Kidney (tissue), 14 donors: ENCODE measurements around the gene POC1A. TPM values are rescaled to one million over a fixed set of nuclear protein-coding genes. Genes with fewer than 3 reads are reported as not detected.

Experiments
- DNase-seq, 5 donors: peaks; one replicate each; pipeline ENCODE4 v3.0.0-alpha.2; 2013 to 2020
- FAIRE-seq: peaks from 2 replicates; lab custom pipeline; 2012; peaks lifted over from hg19 to GRCh38; lab: Jason Lieb, UNC
- H3K27ac ChIP-seq, 2 donors: one replicate each; pipeline ENCODE4 v1.7.0; 2013; ENCODE audit warnings: low read depth in 2 of 2, low read length in 2 of 2, inconsistent platforms in 1 of 2
- H3K27me3 ChIP-seq: one replicate; pipeline ENCODE4 v1.7.1; 2013; ENCODE audit warnings: low read length, inconsistent platforms; ENCODE audit not compliant: control insufficient read depth, insufficient read depth
- H3K36me3 ChIP-seq, 3 donors: one replicate each; pipeline versions ENCODE4 v1.7.0 to v1.7.1; 2013; ENCODE audit warnings: low read length in 3 of 3, control low read depth in 1 of 3, inconsistent platforms in 1 of 3; ENCODE audit not compliant: insufficient read depth in 3 of 3, control insufficient read depth in 2 of 3
- H3K4me1 ChIP-seq, 3 donors: one replicate each; pipeline versions ENCODE4 v1.7.0 to v1.7.1; 2013; ENCODE audit warnings: low read length in 3 of 3, inconsistent platforms in 1 of 3, low read depth in 1 of 3; ENCODE audit not compliant: control insufficient read depth in 2 of 3, insufficient read depth in 2 of 3
- H3K4me3 ChIP-seq, 3 donors: one replicate each; pipeline versions ENCODE4 v1.7.0 to v1.8.1; 2013; ENCODE audit warnings: low read length in 3 of 3, control low read depth in 1 of 3, inconsistent platforms in 1 of 3
- H3K9ac ChIP-seq, 3 donors: one replicate each; pipeline versions ENCODE4 v1.7.0 to v1.7.1; 2013; ENCODE audit warnings: low read length in 3 of 3, control low read depth in 1 of 3, inconsistent platforms in 1 of 3
- H3K9me3 ChIP-seq, 3 donors: one replicate each; pipeline versions ENCODE4 v1.7.0 to v1.7.1; 2013; ENCODE audit warnings: low read length in 3 of 3, control low read depth in 1 of 3, inconsistent platforms in 1 of 3; ENCODE audit not compliant: control insufficient read depth in 2 of 3, insufficient read depth in 1 of 3
- CTCF ChIP-seq: IDR thresholded peaks from 3 replicates; pipeline ENCODE4 v1.5.1; 2012; ENCODE audit warnings: mild to moderate bottlenecking, moderate library complexity, borderline replicate concordance; ENCODE audit not compliant: insufficient read depth; ENCODE audit errors: extremely low read depth
- intact Hi-C: fragments of 100-400 bp; cut with DNase I; formaldehyde crosslinking; loops from one replicate; pipeline ENCODE4 v1.11.1; 2022
- polyA plus RNA-seq: library from polyadenylated mRNA; stranded (reverse); fragments of 350-450 nt; fragmentation: Illumina TruSeq; extraction: RNeasy Lipid Tissue Mini Kit (QIAGEN cat#74804); gene quantifications from one replicate; pipeline ENCODE4 v1.2.3, GENCODE V29; 2014; ENCODE audit warnings: low read depth, low replicate concordance; ENCODE audit not compliant: insufficient read depth
- total RNA-seq: library from RNA; stranded (reverse); fragmentation: NEBNext Ultra II Directional; extraction: Animal tissue kit (Norgen Biotek cat#: 25700); gene quantifications from one replicate; pipeline ENCODE4 v1.2.1, GENCODE V29; 2021
- donor health status: control.
- donor health status: control.
- donor health status: control.
- donor health status: control.
- donor health status: control.
- donor health status: DM: yes; HTN: yes; CAD: no.
- donor health status: Normal renal cell carcinoma (clear cell type).

The POC1A gene
- total and polyA plus RNA-seq, 2 donors from 2014 or later = 2.2 to 2.5 TPM

- Histone ChIP-seq H3K27me3 (no peaks in the 10 kb centered on the region), H3K36me3 (no peaks in the 10 kb centered on the region), H3K4me1 (peaks cover 0 to 20% (median 13%) of the 10 kb centered on the region in 3 donors), H3K4me3 (no peak overlapping the region), H3K9me3 (no peaks in the 10 kb centered on the region), H3K27ac (no peak overlapping the region), H3K9ac (no peak overlapping the region)
- intact Hi-C loops = no loop called here
- TF ChIP-seq CTCF = no peak
- FAIRE-seq = no peak
- peak in 1 of 5 donors; percentile 26 for DNase-seq
Observed at GRCh38 chr3:52092271-52092660, 62.0 kb downstream of the POC1A start.

GRCh38 chr3:52091586-52092270 is 62.5 kb downstream of the POC1A start:
- no peak for TF ChIP-seq CTCF
- FAIRE-seq = no peak
- H3K27me3 ChIP-seq = no peaks in the 10 kb centered on the region
- intact Hi-C loops = no loop called here
- H3K4me1 ChIP-seq = peaks cover 0 to 22% (median 13%) of the 10 kb centered on the region in 3 donors
- peak in 1 of 5 donors; percentile 38 for DNase-seq
- H3K9me3 ChIP-seq = no peaks in the 10 kb centered on the region
- no peak overlapping the region for H3K9ac ChIP-seq
- H3K27ac ChIP-seq = no peak overlapping the region
- H3K36me3 ChIP-seq = no peaks in the 10 kb centered on the region
- no peak overlapping the region for H3K4me3 ChIP-seq

- TF ChIP-seq CTCF = no peak
- no peaks in the 10 kb centered on the region for H3K27me3 ChIP-seq
- no peak for FAIRE-seq
- no peaks in the 10 kb centered on the region for H3K36me3 ChIP-seq
- H3K9ac ChIP-seq = no peak overlapping the region
- H3K4me3 ChIP-seq = no peak overlapping the region
- intact Hi-C loops = no loop called here
- peaks cover 0 to 22% (median 13%) of the 10 kb centered on the region in 3 donors for H3K4me1 ChIP-seq
- no peaks in the 10 kb centered on the region for H3K9me3 ChIP-seq
- peak in 2 of 5 donors; percentile 41 to 61 for DNase-seq
- H3K27ac ChIP-seq = peak overlapping the region in 1 of 2 donors; percentile 66
Observed at GRCh38 chr3:52090933-52091468, 63.2 kb downstream of the POC1A start.
